IMR-90 (cell line): ENCODE results near the gene ADPGK. TPM values are rescaled to one million over a fixed set of nuclear protein-coding genes. Genes with fewer than 3 reads are reported as not detected.
A peak's percentile ranks its signal among the peaks of the same experiment; 100 is the strongest.

ENCODE experiments used
- ATAC-seq: fragments of 200-7000 bp; cut with Tn5 transposase; 2 replicates; pipeline ENCODE4 v1.9.1; 2020; ENCODE audit warnings: low read depth, mild to moderate bottlenecking, moderate library complexity
- BruUV-seq: library from RNA; stranded (reverse); fragments of 400-500 nt; replicated peaks from 2 replicates; lab custom pipeline; 2021; lab: Mats Ljungman, UMichigan
- CTCF ChIA-PET: fragments of 300-600 bp; formaldehyde crosslinking; extraction: SDS; loops from one replicate; lab custom pipeline; 2021; ENCODE audit warnings: antibody characterized with exemption; lab: Yijun Ruan, JAX
- POLR2A ChIA-PET: fragments of 300-600 bp; sonication (Branson Sonifier 250); formaldehyde crosslinking; loops from one replicate; lab custom pipeline; 2022; ENCODE audit warnings: antibody characterized with exemption; ENCODE audit not compliant: unreplicated experiment; lab: Charles Lee
- DNase-seq: peaks from one replicate; pipeline ENCODE4 v3.0.0; 2013
- H2AFZ ChIP-seq: replicated peaks from 2 replicates; pipeline ENCODE3; 2013; ENCODE audit warnings: low read length, mild to moderate bottlenecking; ENCODE audit not compliant: poor library complexity
- H2AK5ac ChIP-seq: 2 replicates; pipeline ENCODE4 v1.6.1; 2013; ENCODE audit warnings: low read depth, low read length, inconsistent platforms
- H2AK9ac ChIP-seq: replicated peaks from 2 replicates; pipeline ENCODE3; 2013; ENCODE audit warnings: mild to moderate bottlenecking, low read depth, low read length, moderate library complexity; ENCODE audit not compliant: poor library complexity
- H2BK120ac ChIP-seq: 2 replicates; pipeline ENCODE4 v1.6.1; 2013; ENCODE audit warnings: low read depth, low read length, inconsistent platforms
- H2BK15ac ChIP-seq: 3 replicates; pipeline ENCODE4 v1.6.1; 2013; ENCODE audit warnings: low read depth, low read length, inconsistent platforms
- H2BK20ac ChIP-seq: 2 replicates; pipeline ENCODE4 v1.6.1; 2013; ENCODE audit warnings: low read depth, mild to moderate bottlenecking, inconsistent platforms, low read length, moderate library complexity
- H2BK5ac ChIP-seq: 2 replicates; pipeline ENCODE4 v1.6.1; 2013; ENCODE audit warnings: mild to moderate bottlenecking, low read depth, low read length, inconsistent platforms; ENCODE audit not compliant: poor library complexity, severe bottlenecking
- H3K14ac ChIP-seq: replicated peaks from 2 replicates; pipeline ENCODE4 v1.6.1; 2013; ENCODE audit warnings: low read depth, low read length, inconsistent platforms
- H3K18ac ChIP-seq: 2 replicates; pipeline ENCODE4 v1.6.1; 2013; ENCODE audit warnings: low read depth, low read length, control low read depth
- H3K23ac ChIP-seq: 2 replicates; pipeline ENCODE4 v1.6.1; 2013; ENCODE audit warnings: low read depth, low read length, inconsistent platforms
- H3K27ac ChIP-seq: 2 replicates; pipeline ENCODE4 v1.5.1; 2013; ENCODE audit warnings: mild to moderate bottlenecking, control low read depth, low read length; ENCODE audit not compliant: insufficient read depth
- H3K27me3 ChIP-seq: 2 replicates; pipeline ENCODE4 v1.6.1; 2013; ENCODE audit warnings: low read length; ENCODE audit not compliant: control insufficient read depth, insufficient read depth
- H3K36me3 ChIP-seq: 2 replicates; pipeline ENCODE4 v1.6.1; 2013; ENCODE audit warnings: low read length, mixed read lengths; ENCODE audit not compliant: control insufficient read depth, insufficient read depth
- H3K4ac ChIP-seq: 2 replicates; pipeline ENCODE4 v1.6.1; 2013; ENCODE audit warnings: low read depth, low read length, inconsistent platforms
- H3K4me1 ChIP-seq: 2 replicates; pipeline ENCODE4 v1.6.1; 2013; ENCODE audit warnings: low read length, mixed read lengths; ENCODE audit not compliant: control insufficient read depth, insufficient read depth
- H3K4me2 ChIP-seq: 2 replicates; pipeline ENCODE4 v1.6.1; 2013; ENCODE audit warnings: low read depth, mild to moderate bottlenecking, control low read depth, low read length, moderate library complexity
- H3K4me3 ChIP-seq: 2 replicates; pipeline ENCODE4 v1.5.1; 2013; ENCODE audit warnings: low read depth, mild to moderate bottlenecking, control low read depth, low read length, moderate library complexity; ENCODE audit not compliant: insufficient read depth
- H3K56ac ChIP-seq: 2 replicates; pipeline ENCODE4 v1.6.1; 2013; ENCODE audit warnings: low read length, inconsistent platforms; ENCODE audit not compliant: insufficient read depth; ENCODE audit errors: extremely low read depth
- H3K79me1 ChIP-seq, 2 experiments: 2 replicates each; pipeline ENCODE4 v1.6.1; 2013; ENCODE audit warnings: low read length in 2 of 2, inconsistent platforms in 1 of 2, low read depth in 1 of 2
- H3K9ac ChIP-seq: 2 replicates; pipeline ENCODE4 v1.6.1; 2013; ENCODE audit warnings: low read depth, low read length, control low read depth
- H3K9me1 ChIP-seq: 2 replicates; pipeline ENCODE4 v1.6.1; 2013; ENCODE audit warnings: low read length, inconsistent platforms; ENCODE audit not compliant: insufficient read depth
- H3K9me3 ChIP-seq: 2 replicates; pipeline ENCODE4 v1.6.1; 2013; ENCODE audit warnings: low read length; ENCODE audit not compliant: control insufficient read depth, insufficient read depth
- H4K20me1 ChIP-seq: 2 replicates; pipeline ENCODE4 v1.6.1; 2013; ENCODE audit warnings: low read length, inconsistent platforms; ENCODE audit not compliant: insufficient read depth
- H4K5ac ChIP-seq: 2 replicates; pipeline ENCODE4 v1.6.1; 2013; ENCODE audit warnings: mild to moderate bottlenecking, low read depth, low read length, control low read depth
- H4K8ac ChIP-seq, 2 experiments: 2 replicates each; pipeline ENCODE4 v1.6.1; 2013; ENCODE audit warnings: low read depth in 2 of 2, low read length in 2 of 2, control low read depth in 1 of 2, inconsistent platforms in 1 of 2
- H4K91ac ChIP-seq: 2 replicates; pipeline ENCODE4 v1.6.1; 2013; ENCODE audit warnings: low read depth, low read length, inconsistent platforms; ENCODE audit not compliant: insufficient read depth
- BHLHE40 ChIP-seq: fragments of 150-350 bp; IDR thresholded peaks from 2 replicates; pipeline ENCODE4 v1.6.1; 2016; ENCODE audit warnings: mild to moderate bottlenecking, low read depth, low read length
- CTCF ChIP-seq: conservative IDR thresholded peaks from 2 replicates; pipeline ENCODE4 v1.5.1; 2012; ENCODE audit warnings: mild to moderate bottlenecking, low read depth, low read length, improper control_type of control experiment
- WGBS, 2 experiments: methylation state at CpG; one replicate each; pipeline versions ENCODE4 v1.1.5 to v1.1.7; 2013; ENCODE audit warnings: missing lambda C conversion rate in 2 of 2; ENCODE audit not compliant: insufficient read length in 1 of 2; ENCODE audit errors: extremely low coverage in 2 of 2; 5-methylcytosine and 5-hydroxymethylcytosine counted together
- dilution Hi-C: fragments of 300-500 bp; cut with HindIII; formaldehyde crosslinking; loops from one replicate; pipeline ENCODE4 v1.14.3; 2018; ENCODE audit warnings: low sequenced_read_pairs; ENCODE audit not compliant: unreplicated experiment
- in situ Hi-C: fragments of 300-500 bp; cut with MboI; formaldehyde crosslinking; loops from 3 replicates; pipeline ENCODE4 v1.14.3; 2019; ENCODE audit warnings: low sequenced_read_pairs, inconsistent platforms, mixed read lengths
- intact Hi-C: fragments of 100-400 bp; cut with micrococcal nuclease; formaldehyde crosslinking; loops from 2 replicates; pipeline ENCODE4 v1.10.0; 2022
- polyA plus RNA-seq, 3 experiments: library from polyadenylated mRNA; depleted of rRNA; stranded (reverse); fragments of >200 nt; gene quantifications; 2 replicates each; pipeline ENCODE4 v1.2.3, GENCODE V29; 2012; ENCODE audit warnings: low replicate concordance in 1 of 3
- total RNA-seq: library from RNA; depleted of rRNA; stranded (reverse); fragments of >200 nt; gene quantifications from 2 replicates; pipeline ENCODE4 v1.2.3, GENCODE V29; 2012

ADPGK gene
- total and polyA plus RNA-seq, 2 of the 4 experiments (the other 2 are of a cell fraction): 53.2 to 62.8 TPM

- TF ChIP-seq BHLHE40 (no peak), CTCF (0 out of 2 replicates have a peak, but pooled peaks have one; percentile 5)
- H3K4me3 ChIP-seq: no peak overlapping the region
- no peaks in the 10 kb centered on the region for H3K4me1 ChIP-seq
- H3K79me1 ChIP-seq: peaks cover 28 to 33% of the 10 kb centered on the region in 2 experiments
- no peak overlapping the region for H3K23ac ChIP-seq
- no TSS peak for BruUV-seq
- no peak overlapping the region for H2BK20ac ChIP-seq
- H2BK120ac ChIP-seq: no peak overlapping the region
- no peak overlapping the region for H3K9ac ChIP-seq
- H2AK5ac ChIP-seq: no peak overlapping the region
- ATAC-seq: no peak
- ChIA-PET POLR2A (no interaction called here), CTCF (no interaction called here)
- H2AFZ ChIP-seq: no peak overlapping the region
- 80% methylated on average over 2 of the region's 6 CpGs; no CpG with 5 or more reads in 1 of the 2 experiments for WGBS, 2 experiments
- H3K18ac ChIP-seq: no peak overlapping the region
- H3K4ac ChIP-seq: no peak overlapping the region
- DNase-seq: no peak
- in situ Hi-C loops (no loop called here), intact Hi-C loops (no loop called here), dilution Hi-C loops (no loop called here)
- no peak overlapping the region for H4K91ac ChIP-seq
- H4K20me1 ChIP-seq: no peaks in the 10 kb centered on the region; the same call in 1 of the 2 replicates
- no peak overlapping the region for H2BK5ac ChIP-seq
- no peak overlapping the region for H4K5ac ChIP-seq
- no peak overlapping the region for H2AK9ac ChIP-seq
- peaks cover 33% of the 10 kb centered on the region for H3K36me3 ChIP-seq
- no peaks in the 10 kb centered on the region for H3K27me3 ChIP-seq
- peaks cover 7% of the 10 kb centered on the region for H3K9me3 ChIP-seq
- peaks cover 4% of the 10 kb centered on the region; the same call in 1 of the 2 replicates for H3K9me1 ChIP-seq
- H3K27ac ChIP-seq: no peak overlapping the region
- no peak overlapping the region for H3K14ac ChIP-seq
- no peak overlapping the region for H2BK15ac ChIP-seq
- H4K8ac ChIP-seq: no peak overlapping the region
- H3K4me2 ChIP-seq: no peak overlapping the region
- no peak overlapping the region for H3K56ac ChIP-seq
Measured at GRCh38 chr15:72770673-72771328, 12.8 kb downstream of the ADPGK start.
